DLD1 (cell line): ENCODE results near the gene APLNR.

Source experiments
- in situ Hi-C: cut with HindIII; loops from 2 replicates; pipeline ENCODE4 v1.10.0; 2017; ENCODE audit warnings: low sequenced_read_pairs

Gene APLNR

GRCh38 chr11:57251491-57252104, 14.5 kb upstream of the APLNR start:
- in situ Hi-C loops, result no loop called here

- in situ Hi-C loops, result no loop called here
Measured at GRCh38 chr11:57251037-57251436, 14.0 kb upstream of the APLNR start.

- in situ Hi-C loops, result no loop called here
Measured at GRCh38 chr11:57249384-57250319, 12.6 kb upstream of the APLNR start.

- in situ Hi-C loops, result no loop called here
Measured at GRCh38 chr11:57248780-57249383, 11.8 kb upstream of the APLNR start.

- in situ Hi-C loops, result no loop called here
Measured at GRCh38 chr11:57244911-57245310, 7.9 kb upstream of the APLNR start.

GRCh38 chr11:57241353-57241972, 4.4 kb upstream of the APLNR start:
- in situ Hi-C loops, result no loop called here

- in situ Hi-C loops, result no loop called here
Measured at GRCh38 chr11:57240757-57241156, 3.7 kb upstream of the APLNR start.

GRCh38 chr11:57240007-57240406, 3.0 kb upstream of the APLNR start:
- in situ Hi-C loops, result no loop called here

- in situ Hi-C loops, result loop anchor here (10.0 kb wide), 1 partner anchor 145 kb away; no protein-coding TSS in a partner anchor
Measured at GRCh38 chr11:57239348-57239747, 2.3 kb upstream of the APLNR start.

GRCh38 chr11:57235761-57236703, 1.0 kb downstream of the APLNR start:
- in situ Hi-C loops, result loop anchor here (10.0 kb wide), 1 partner anchor 141 kb away; no protein-coding TSS in a partner anchor

- in situ Hi-C loops, result loop anchor here (10.0 kb wide), 1 partner anchor 139 kb away; no protein-coding TSS in a partner anchor
Measured at GRCh38 chr11:57233702-57234101, 3.3 kb downstream of the APLNR start.

- in situ Hi-C loops, result loop anchor here (10.0 kb wide), 1 partner anchor 137 kb away; no protein-coding TSS in a partner anchor
Measured at GRCh38 chr11:57231539-57232253, 5.4 kb downstream of the APLNR start.

GRCh38 chr11:57230791-57231538, 6.1 kb downstream of the APLNR start:
- in situ Hi-C loops, result loop anchor here (10.0 kb wide), 1 partner anchor 136 kb away; no protein-coding TSS in a partner anchor

- in situ Hi-C loops, result loop anchor here (10.0 kb wide), 1 partner anchor 136 kb away; no protein-coding TSS in a partner anchor
Measured at GRCh38 chr11:57230316-57230715, 6.7 kb downstream of the APLNR start.

- in situ Hi-C loops, result no loop called here
Measured at GRCh38 chr11:57228600-57228999, 8.4 kb downstream of the APLNR start.

- in situ Hi-C loops, result no loop called here
Measured at GRCh38 chr11:57224537-57224936, 12.5 kb downstream of the APLNR start.

GRCh38 chr11:57224128-57224527, 12.9 kb downstream of the APLNR start:
- in situ Hi-C loops, result no loop called here

GRCh38 chr11:57223601-57224000, 13.4 kb downstream of the APLNR start:
- in situ Hi-C loops, result no loop called here
